WTC11 (cell line): ENCODE results near the gene PIK3IP1. TPM values are rescaled to one million over a fixed set of nuclear protein-coding genes. Genes with fewer than 3 reads are reported as not detected.

Source experiments
- ATAC-seq: fragments of 200-7000 bp; cut with Tn5 transposase; 2 replicates; pipeline ENCODE4 v1.10.0; 2021; ENCODE audit warnings: mild to moderate bottlenecking, moderate library complexity
- CTCF ChIA-PET: fragments of 300-600 bp; sonication (Branson Sonifier 250); formaldehyde crosslinking; loops from one replicate; lab custom pipeline; 2021; ENCODE audit warnings: antibody characterized with exemption; lab: Charles Lee
- POLR2A ChIA-PET: fragments of 350-600 bp; sonication (Branson Sonifier 250); formaldehyde crosslinking; loops from one replicate; lab custom pipeline; 2021; ENCODE audit warnings: antibody characterized with exemption; lab: Charles Lee
- DNase-seq: peaks from one replicate; pipeline ENCODE4 v3.0.0; 2021; ENCODE audit warnings: low spot score
- H3K27ac Mint-ChIP-seq: 2 replicates; pipeline ENCODE4 v1.8.0; 2021; ENCODE audit warnings: mixed read lengths
- H3K27me3 Mint-ChIP-seq: 2 replicates; pipeline ENCODE4 v1.8.0; 2021; ENCODE audit warnings: low read depth, mild to moderate bottlenecking, moderate library complexity, mixed read lengths
- H3K36me3 Mint-ChIP-seq: 2 replicates; pipeline ENCODE4 v1.8.0; 2021; ENCODE audit warnings: mixed read lengths
- H3K4me1 Mint-ChIP-seq: 2 replicates; pipeline ENCODE4 v1.8.0; 2022; ENCODE audit warnings: mixed read lengths
- H3K4me3 Mint-ChIP-seq: 2 replicates; pipeline ENCODE4 v1.8.0; 2021; ENCODE audit warnings: mild to moderate bottlenecking, moderate library complexity, mixed read lengths
- H3K9me3 Mint-ChIP-seq: 2 replicates; pipeline ENCODE4 v1.8.0; 2021; ENCODE audit warnings: mixed read lengths
- CREB1 ChIP-seq: sonication (generic); formaldehyde crosslinking; IDR thresholded peaks from 2 replicates; pipeline ENCODE4 v1.8.0; 2023; ENCODE audit warnings: mild to moderate bottlenecking, missing genetic modification reagents
- CREM ChIP-seq: sonication (generic); formaldehyde crosslinking; IDR thresholded peaks from 2 replicates; pipeline ENCODE4 v1.8.1; 2022; ENCODE audit warnings: mild to moderate bottlenecking, missing genetic modification reagents, moderate library complexity
- EMX1 ChIP-seq: fragments of 250-450 bp; sonication (Bioruptor Pico); IDR thresholded peaks from 2 replicates; pipeline ENCODE4 v1.8.0; 2021; ENCODE audit warnings: mild to moderate bottlenecking
- FOXP4 ChIP-seq: sonication (generic); formaldehyde crosslinking; IDR thresholded peaks from 2 replicates; pipeline ENCODE4 v1.8.0; 2022; ENCODE audit warnings: mild to moderate bottlenecking, missing genetic modification reagents
- HMGA2 ChIP-seq: fragments of 250-450 bp; sonication (Bioruptor Pico); IDR thresholded peaks from 2 replicates; pipeline ENCODE4 v1.4.0; 2021; ENCODE audit warnings: mild to moderate bottlenecking, moderate library complexity
- JUN ChIP-seq: sonication (generic); formaldehyde crosslinking; IDR thresholded peaks from 2 replicates; pipeline ENCODE4 v1.8.0; 2023; ENCODE audit warnings: mild to moderate bottlenecking, missing genetic modification reagents
- TCF7 ChIP-seq: sonication (generic); formaldehyde crosslinking; IDR thresholded peaks from 2 replicates; pipeline ENCODE4 v1.8.0; 2022; ENCODE audit warnings: mild to moderate bottlenecking, low read depth, missing genetic modification reagents, moderate library complexity
- TEAD4 ChIP-seq: sonication (generic); formaldehyde crosslinking; IDR thresholded peaks from 2 replicates; pipeline ENCODE4 v1.8.0; 2022; ENCODE audit warnings: mild to moderate bottlenecking, missing genetic modification reagents
- ZNF121 ChIP-seq: sonication (generic); formaldehyde crosslinking; IDR thresholded peaks from 2 replicates; pipeline ENCODE4 v1.8.0; 2023; ENCODE audit warnings: missing genetic modification reagents
- ZNF281 ChIP-seq: sonication (generic); formaldehyde crosslinking; IDR thresholded peaks from 2 replicates; pipeline ENCODE4 v1.8.0; 2023; ENCODE audit warnings: mild to moderate bottlenecking, missing genetic modification reagents
- total RNA-seq: library from RNA; stranded (reverse); gene quantifications from 3 replicates; pipeline ENCODE4 v1.2.3, GENCODE V29; 2021
- TF ChIP-seq, protein P1 (sequence below): fragments of 250-450 bp; sonication (Bioruptor Pico); IDR thresholded peaks from 2 replicates; pipeline ENCODE4 v1.9.0; 2021; ENCODE audit warnings: mild to moderate bottlenecking
- TF ChIP-seq, protein P2 (sequence below): sonication (generic); formaldehyde crosslinking; conservative IDR thresholded peaks from 2 replicates; pipeline ENCODE4 v1.8.1; 2022; ENCODE audit warnings: mild to moderate bottlenecking, missing genetic modification reagents
- TF ChIP-seq, protein P3 (sequence below): sonication (generic); formaldehyde crosslinking; IDR thresholded peaks from 2 replicates; pipeline ENCODE4 v1.8.1; 2022; ENCODE audit warnings: mild to moderate bottlenecking, missing genetic modification reagents, moderate library complexity, borderline replicate concordance

PIK3IP1 gene
- total RNA-seq, 1 experiment from 2014 or later: 2.0 TPM

DNA sequence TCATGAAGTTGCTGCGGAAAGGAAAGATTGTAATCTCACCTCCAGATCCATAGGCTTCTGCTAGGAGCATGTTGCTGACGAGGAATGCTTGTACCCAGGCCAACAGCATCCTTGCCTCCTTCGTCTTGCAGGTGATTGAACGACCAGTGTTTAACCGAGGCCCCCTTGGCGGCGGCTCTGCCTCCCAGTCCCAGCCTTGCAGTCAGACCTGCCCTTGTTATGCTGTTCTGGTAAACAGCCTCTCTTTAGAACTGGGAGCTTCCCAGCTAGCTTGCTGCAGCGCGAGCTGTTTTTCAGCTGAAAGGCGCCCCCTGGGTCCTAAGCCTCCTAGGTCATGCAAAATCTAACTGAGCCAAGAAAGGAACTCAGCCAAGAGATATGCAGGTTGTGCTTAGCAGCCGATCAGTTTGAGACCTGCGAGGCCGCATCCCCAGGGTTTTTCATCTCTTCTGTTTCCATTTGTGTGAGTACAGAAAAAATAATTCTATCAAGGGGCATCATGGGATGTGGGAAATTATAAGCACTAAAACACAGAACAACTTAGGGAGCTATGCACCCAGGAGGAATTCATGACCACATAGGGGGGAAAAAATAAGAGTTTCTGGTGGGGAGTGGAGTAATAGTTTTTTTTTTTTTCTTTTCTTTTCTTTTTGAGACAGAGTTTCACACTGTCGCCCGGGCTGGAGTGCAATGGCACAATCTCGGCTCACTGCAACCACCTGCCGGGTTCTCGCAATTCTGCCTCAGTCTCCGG, at the start of gene PIK3IP1 (continued):
- TF ChIP-seq, protein P1, sequence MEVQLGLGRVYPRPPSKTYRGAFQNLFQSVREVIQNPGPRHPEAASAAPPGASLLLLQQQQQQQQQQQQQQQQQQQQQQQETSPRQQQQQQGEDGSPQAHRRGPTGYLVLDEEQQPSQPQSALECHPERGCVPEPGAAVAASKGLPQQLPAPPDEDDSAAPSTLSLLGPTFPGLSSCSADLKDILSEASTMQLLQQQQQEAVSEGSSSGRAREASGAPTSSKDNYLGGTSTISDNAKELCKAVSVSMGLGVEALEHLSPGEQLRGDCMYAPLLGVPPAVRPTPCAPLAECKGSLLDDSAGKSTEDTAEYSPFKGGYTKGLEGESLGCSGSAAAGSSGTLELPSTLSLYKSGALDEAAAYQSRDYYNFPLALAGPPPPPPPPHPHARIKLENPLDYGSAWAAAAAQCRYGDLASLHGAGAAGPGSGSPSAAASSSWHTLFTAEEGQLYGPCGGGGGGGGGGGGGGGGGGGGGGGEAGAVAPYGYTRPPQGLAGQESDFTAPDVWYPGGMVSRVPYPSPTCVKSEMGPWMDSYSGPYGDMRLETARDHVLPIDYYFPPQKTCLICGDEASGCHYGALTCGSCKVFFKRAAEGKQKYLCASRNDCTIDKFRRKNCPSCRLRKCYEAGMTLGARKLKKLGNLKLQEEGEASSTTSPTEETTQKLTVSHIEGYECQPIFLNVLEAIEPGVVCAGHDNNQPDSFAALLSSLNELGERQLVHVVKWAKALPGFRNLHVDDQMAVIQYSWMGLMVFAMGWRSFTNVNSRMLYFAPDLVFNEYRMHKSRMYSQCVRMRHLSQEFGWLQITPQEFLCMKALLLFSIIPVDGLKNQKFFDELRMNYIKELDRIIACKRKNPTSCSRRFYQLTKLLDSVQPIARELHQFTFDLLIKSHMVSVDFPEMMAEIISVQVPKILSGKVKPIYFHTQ (CRISPR knock-in tag): no peak
- TF ChIP-seq, protein P2, sequence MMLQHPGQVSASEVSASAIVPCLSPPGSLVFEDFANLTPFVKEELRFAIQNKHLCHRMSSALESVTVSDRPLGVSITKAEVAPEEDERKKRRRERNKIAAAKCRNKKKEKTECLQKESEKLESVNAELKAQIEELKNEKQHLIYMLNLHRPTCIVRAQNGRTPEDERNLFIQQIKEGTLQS (CRISPR knock-in tag): no peak
- peak; percentile 37; the same call in 1 of the 2 replicates for TF ChIP-seq FOXP4 (CRISPR knock-in tag)
- TF ChIP-seq TCF7: no peak
- no peak for TF ChIP-seq ZNF121 (CRISPR knock-in tag)
- TF ChIP-seq JUN (CRISPR knock-in tag): no peak
- no peak for TF ChIP-seq CREB1 (CRISPR knock-in tag)
- no peak for TF ChIP-seq ZNF281 (CRISPR knock-in tag)
- 0 out of 2 replicates have a peak, but pooled peaks have one; percentile 46 for TF ChIP-seq CREM (CRISPR knock-in tag)
- TF ChIP-seq, protein P3, sequence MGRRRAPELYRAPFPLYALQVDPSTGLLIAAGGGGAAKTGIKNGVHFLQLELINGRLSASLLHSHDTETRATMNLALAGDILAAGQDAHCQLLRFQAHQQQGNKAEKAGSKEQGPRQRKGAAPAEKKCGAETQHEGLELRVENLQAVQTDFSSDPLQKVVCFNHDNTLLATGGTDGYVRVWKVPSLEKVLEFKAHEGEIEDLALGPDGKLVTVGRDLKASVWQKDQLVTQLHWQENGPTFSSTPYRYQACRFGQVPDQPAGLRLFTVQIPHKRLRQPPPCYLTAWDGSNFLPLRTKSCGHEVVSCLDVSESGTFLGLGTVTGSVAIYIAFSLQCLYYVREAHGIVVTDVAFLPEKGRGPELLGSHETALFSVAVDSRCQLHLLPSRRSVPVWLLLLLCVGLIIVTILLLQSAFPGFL (CRISPR knock-in tag): no peak
- TF ChIP-seq HMGA2 (CRISPR knock-in tag): no peak

- Mint-ChIP-seq H3K27me3 (no peaks in the 10 kb centered on the region), H3K9me3 (no peaks in the 10 kb centered on the region), H3K4me3 (peak overlapping the region; percentile 80), H3K27ac (peak overlapping the region; percentile 95), H3K4me1 (peaks cover 55% of the 10 kb centered on the region), H3K36me3 (peaks cover 45% of the 10 kb centered on the region)
- TF ChIP-seq CREB1 (CRISPR knock-in tag): no peak
- TF ChIP-seq EMX1 (CRISPR knock-in tag): no peak
- no peak for TF ChIP-seq TEAD4 (CRISPR knock-in tag)
- ChIA-PET CTCF (interaction anchor here (0.5 kb wide), 1 partner anchor 357 kb away, joined by 3 read pairs; no protein-coding TSS in a partner anchor), POLR2A (no interaction called here)
- no peak for DNase-seq
- ATAC-seq: no peak
Observed at GRCh38 chr22:31341386-31342088, 49.2 kb upstream of the PIK3IP1 start.
